Endothelial cell of umbilical vein (primary cell): Measurements from ENCODE around the gene CENPP. TPM values are rescaled to one million over a fixed set of nuclear protein-coding genes. Genes with fewer than 3 reads are reported as not detected.

Source experiments
- BruUV-seq: library from RNA; stranded (reverse); fragments of 400-500 nt; replicated peaks from 2 replicates; lab custom pipeline; 2021; lab: Mats Ljungman, UMichigan
- CTCF ChIA-PET: fragments of 300-600, 350-600 bp; sonication (Branson Sonifier 250); formaldehyde crosslinking; loops from one replicate; lab custom pipeline; 2021; ENCODE audit warnings: antibody characterized with exemption, inconsistent platforms; lab: Charles Lee
- POLR2A ChIA-PET: fragments of 300-600, 350-600 bp; sonication (Branson Sonifier 250); formaldehyde crosslinking; loops from one replicate; lab custom pipeline; 2021; ENCODE audit warnings: antibody characterized with exemption, inconsistent platforms; lab: Charles Lee
- DNase-seq: peaks from one replicate; pipeline ENCODE4 v3.0.0-alpha.2; 2011; ENCODE audit warnings: low read depth, low spot score
- FAIRE-seq: peaks from 2 replicates; lab custom pipeline; 2011; peaks lifted over from hg19 to GRCh38; lab: Jason Lieb, UNC
- H2AFZ ChIP-seq: 2 replicates; pipeline ENCODE4 v1.6.0; 2012; ENCODE audit warnings: low read depth, low read length, control low read depth, inconsistent platforms
- H3K27ac ChIP-seq: 2 replicates; pipeline ENCODE4 v1.5.1; 2011; ENCODE audit warnings: low read depth, mild to moderate bottlenecking, control low read depth, low read length, moderate library complexity; ENCODE audit not compliant: insufficient read depth
- H3K27me3 ChIP-seq, 2 experiments: 2 replicates each; pipeline versions ENCODE4 v1.6.0 to v1.6.1; 2011; ENCODE audit warnings: low read length in 2 of 2, mixed read lengths in 1 of 2; ENCODE audit not compliant: control insufficient read depth in 2 of 2, insufficient read depth in 2 of 2
- H3K36me3 ChIP-seq, 2 experiments: 2 replicates in 1 of 2; 3 replicates in 1 of 2; pipeline ENCODE4 v1.5.1; 2011; ENCODE audit warnings: low read length in 2 of 2, mild to moderate bottlenecking in 1 of 2, moderate library complexity in 1 of 2; ENCODE audit not compliant: control insufficient read depth in 2 of 2, insufficient read depth in 2 of 2; ENCODE audit errors: extremely low read depth in 1 of 2
- H3K4me1 ChIP-seq: 3 replicates; pipeline ENCODE4 v1.5.1; 2011; ENCODE audit warnings: mild to moderate bottlenecking, low read length; ENCODE audit not compliant: control insufficient read depth, insufficient read depth; ENCODE audit errors: extremely low read depth
- H3K4me2 ChIP-seq: 2 replicates; pipeline ENCODE4 v1.6.1; 2011; ENCODE audit warnings: low read length, control low read depth, mixed read lengths; ENCODE audit not compliant: insufficient read depth
- H3K4me3 ChIP-seq, 3 experiments: fragments of 200-600 bp in 1 of 3; sonication (generic), shearing (Covaris generic) in 1 of 3; replicated peaks in 1 of 3; 2 replicates each; pipeline ENCODE4 v1.5.1; 2011 to 2016; ENCODE audit warnings: control low read depth in 3 of 3, low read length in 3 of 3, mild to moderate bottlenecking in 2 of 3, inconsistent platforms in 1 of 3, low read depth in 1 of 3, moderate library complexity in 1 of 3; ENCODE audit not compliant: insufficient read depth in 1 of 3
- H3K79me2 ChIP-seq: 2 replicates; pipeline ENCODE4 v1.6.0; 2012; ENCODE audit warnings: low read length, inconsistent platforms; ENCODE audit not compliant: control insufficient read depth, insufficient read depth
- H3K9ac ChIP-seq: replicated peaks from 2 replicates; pipeline ENCODE3; 2011; ENCODE audit warnings: low read length, control low read depth; ENCODE audit not compliant: insufficient read depth; ENCODE audit errors: extremely low read depth
- H3K9me1 ChIP-seq: replicated peaks from 3 replicates; pipeline ENCODE4 v1.6.0; 2011; ENCODE audit warnings: mild to moderate bottlenecking, low read length; ENCODE audit not compliant: control insufficient read depth, insufficient read depth; ENCODE audit errors: extremely low read depth
- H3K9me3 ChIP-seq: replicated peaks from 2 replicates; pipeline ENCODE4 v1.5.1; 2012; ENCODE audit warnings: low read length, inconsistent platforms; ENCODE audit not compliant: control insufficient read depth, insufficient read depth
- H4K20me1 ChIP-seq: replicated peaks from 2 replicates; pipeline ENCODE3; 2011; ENCODE audit warnings: mild to moderate bottlenecking, low read length; ENCODE audit not compliant: control insufficient read depth, insufficient read depth; ENCODE audit errors: extremely low read depth
- CTCF ChIP-seq, 2 donors: IDR thresholded peaks; 1 replicate in 1 of 2; 2 replicates in 1 of 2; pipeline ENCODE4 v1.5.1; 2011; ENCODE audit warnings: low read length in 2 of 2, mild to moderate bottlenecking in 2 of 2, moderate library complexity in 2 of 2, control low read depth in 1 of 2, inconsistent platforms in 1 of 2, low read depth in 1 of 2; ENCODE audit not compliant: insufficient read depth in 1 of 2; ENCODE audit errors: extremely low read depth in 1 of 2
- EZH2 ChIP-seq: IDR thresholded peaks from 2 replicates; pipeline ENCODE4 v1.6.1; 2012; ENCODE audit warnings: borderline replicate concordance, low read depth, mild to moderate bottlenecking, moderate library complexity, low read length, inconsistent platforms; ENCODE audit not compliant: severe bottlenecking
- FOS ChIP-seq: IDR thresholded peaks from 2 replicates; pipeline ENCODE4 v1.6.1; 2011; ENCODE audit warnings: mild to moderate bottlenecking, low read length, moderate library complexity, borderline replicate concordance; ENCODE audit not compliant: insufficient read depth
- GATA2 ChIP-seq: IDR thresholded peaks from 2 replicates; pipeline ENCODE4 v1.7.0; 2011; ENCODE audit warnings: low read depth, mild to moderate bottlenecking, moderate library complexity, mixed read lengths, low read length; ENCODE audit not compliant: insufficient read length, insufficient read depth
- JUN ChIP-seq: IDR thresholded peaks from 2 replicates; pipeline ENCODE4 v1.6.1; 2011; ENCODE audit warnings: borderline replicate concordance, low read depth; ENCODE audit not compliant: insufficient read length, insufficient read depth
- MAX ChIP-seq: IDR thresholded peaks from 2 replicates; pipeline ENCODE4 v1.6.1; 2011; ENCODE audit not compliant: insufficient read depth, insufficient read length
- MYC ChIP-seq: IDR thresholded peaks from one replicate; pipeline ENCODE4 v1.6.1; 2011; ENCODE audit warnings: mild to moderate bottlenecking, low read depth, low read length
- POLR2A ChIP-seq: IDR thresholded peaks from 2 replicates; pipeline ENCODE4 v1.6.1; 2012; ENCODE audit warnings: low read depth, mild to moderate bottlenecking, control low read depth, low read length
- POLR2AphosphoS5 ChIP-seq: IDR thresholded peaks from 2 replicates; pipeline ENCODE4 v1.6.1; 2012; ENCODE audit warnings: low read depth, mild to moderate bottlenecking, control low read depth, low read length, moderate library complexity; ENCODE audit not compliant: insufficient read depth
- dilution Hi-C: fragments of 300-500 bp; cut with MboI; formaldehyde crosslinking; loops from one replicate; pipeline ENCODE4 v1.15.0; 2019; ENCODE audit warnings: low sequenced_read_pairs; ENCODE audit not compliant: extremely low pct_ligation_motif_present
- intact Hi-C: fragments of 100-400 bp; cut with micrococcal nuclease; formaldehyde crosslinking; loops from one replicate; pipeline ENCODE4 v1.10.0; 2022
- polyA plus RNA-seq, 4 experiments: library from polyadenylated mRNA; depleted of rRNA in 3 of 4; stranded (reverse) in 3 of 4; unstranded in 1 of 4; fragments of >200 nt; gene quantifications; 2 replicates each; pipeline versions ENCODE4 v1.2.1 to v1.2.3, GENCODE V29; 2011 to 2012; ENCODE audit warnings: missing spikeins in 1 of 4
- total RNA-seq: library from RNA; stranded (reverse); gene quantifications from 2 replicates; pipeline ENCODE4 v1.2.3, GENCODE V29; 2021

The CENPP gene
- total and polyA plus RNA-seq, 2 donors (not counting 3 experiments of a cell fraction or from before 2014, with no cell fraction given) = 1.2 to 12.0 TPM

DNA sequence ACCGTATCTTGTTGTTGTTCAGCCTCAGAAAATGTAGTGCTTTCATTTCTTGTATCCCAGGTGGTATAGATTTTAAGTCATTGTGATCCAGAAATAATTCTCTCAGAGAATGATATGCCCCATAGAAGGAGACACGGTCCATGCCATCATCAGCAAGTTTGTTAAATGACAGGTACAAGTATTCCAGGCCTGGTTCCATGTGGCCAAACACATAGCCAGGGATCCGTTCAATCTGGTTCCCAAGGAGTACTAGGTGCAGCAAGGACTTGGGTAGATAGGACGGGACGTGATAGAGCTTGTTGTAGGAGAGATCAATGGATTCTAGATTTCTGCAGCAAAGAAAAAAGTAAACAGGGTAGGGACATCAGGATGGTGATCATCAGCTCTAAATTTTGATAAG is 175.0 kb downstream of the CENPP start:
- no peak overlapping the region for H2AFZ ChIP-seq
- no peak overlapping the region for H3K27ac ChIP-seq
- ChIA-PET CTCF (interaction anchor here (1.0 to 2.1 kb wide), 2 partner anchors 14 to 290 kb away, joined by 3 to 14 read pairs; no protein-coding TSS in a partner anchor), POLR2A (no interaction called here)
- dilution Hi-C loops (no loop called here), intact Hi-C loops (no loop called here)
- no peak overlapping the region for H3K4me2 ChIP-seq
- H3K79me2 ChIP-seq = no peaks in the 10 kb centered on the region
- H3K9me3 ChIP-seq = no peaks in the 10 kb centered on the region
- H3K4me3 ChIP-seq = no peak overlapping the region
- no TSS peak for BruUV-seq
- H3K36me3 ChIP-seq = no peaks in the 10 kb centered on the region
- H3K9me1 ChIP-seq = no peaks in the 10 kb centered on the region
- no peak overlapping the region for H3K9ac ChIP-seq
- no peak for FAIRE-seq
- no peaks in the 10 kb centered on the region for H4K20me1 ChIP-seq
- no peak for DNase-seq
- no peaks in the 10 kb centered on the region for H3K27me3 ChIP-seq
- TF ChIP-seq CTCF (IDR thresholded peaks at IDR 0.05; ENCODE audit: extremely low read depth in 1 of 2, insufficient read depth in 1 of 2, low read depth in 1 of 2, low read length in 2 of 2) = no peak
- no peak for TF ChIP-seq MYC
- no peak for TF ChIP-seq POLR2A
- no peak for TF ChIP-seq EZH2
- TF ChIP-seq GATA2 = no peak
- no peak for TF ChIP-seq FOS
- no peak for TF ChIP-seq JUN
- no peak for TF ChIP-seq MAX
- no peak for TF ChIP-seq POLR2AphosphoS5
- H3K4me1 ChIP-seq = no peaks in the 10 kb centered on the region
